Activated T-cell treated with anti-CD3 and anti-CD28 coated beads for 24 hours (primary cell): Measurements from ENCODE around the gene SENP1.
"Not testable (repeated sequence)": the region's sequence is repeated elsewhere in the genome, so short reads cannot be mapped to it uniquely, and the experiment has no call there.

Experiments used
- DNase-seq: peaks from one replicate; pipeline ENCODE4 v3.0.0-alpha.2; 2020; ENCODE audit warnings: low read depth

SENP1 gene

GRCh38 chr12:48111312-48111693 is 5.4 kb upstream of the SENP1 start:
- not testable (repeated sequence) for DNase-seq

DNA sequence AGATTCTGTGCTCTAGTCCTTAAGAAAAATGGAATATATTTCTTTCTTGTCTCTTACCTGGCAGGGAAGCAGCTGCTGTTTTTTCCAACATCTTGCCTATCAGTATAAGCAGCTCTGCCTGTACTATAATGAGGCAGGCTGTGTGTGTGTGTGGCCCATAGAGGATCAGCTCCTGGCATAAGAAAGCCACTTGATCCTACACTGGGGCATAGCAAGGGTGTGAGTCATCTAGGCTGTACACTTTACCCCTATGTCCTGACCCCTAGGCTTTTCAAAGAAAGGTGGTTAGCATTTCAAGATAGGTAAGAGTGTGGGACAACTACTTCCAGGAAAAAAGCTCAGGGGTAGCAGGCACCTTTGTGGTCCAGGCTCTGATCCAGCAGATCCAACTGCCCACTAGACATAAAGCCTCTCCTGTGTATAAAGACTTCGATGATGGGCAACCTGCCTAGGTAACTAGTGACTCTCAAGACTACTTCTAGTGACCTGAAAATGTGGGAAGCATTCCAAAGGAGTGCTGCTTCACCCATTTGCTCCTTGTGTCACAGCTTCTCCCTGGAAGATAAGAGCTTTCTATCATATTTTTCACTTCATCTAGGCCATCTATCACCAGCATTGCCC is 4.9 kb upstream of the SENP1 start:
- DNase-seq, result no peak

- no peak for DNase-seq
Measured at GRCh38 chr12:48109424-48109823, 3.5 kb upstream of the SENP1 start.

- DNase-seq, result peak; percentile 0
Measured at GRCh38 chr12:48106681-48107613, 1.1 kb upstream of the SENP1 start.

DNA sequence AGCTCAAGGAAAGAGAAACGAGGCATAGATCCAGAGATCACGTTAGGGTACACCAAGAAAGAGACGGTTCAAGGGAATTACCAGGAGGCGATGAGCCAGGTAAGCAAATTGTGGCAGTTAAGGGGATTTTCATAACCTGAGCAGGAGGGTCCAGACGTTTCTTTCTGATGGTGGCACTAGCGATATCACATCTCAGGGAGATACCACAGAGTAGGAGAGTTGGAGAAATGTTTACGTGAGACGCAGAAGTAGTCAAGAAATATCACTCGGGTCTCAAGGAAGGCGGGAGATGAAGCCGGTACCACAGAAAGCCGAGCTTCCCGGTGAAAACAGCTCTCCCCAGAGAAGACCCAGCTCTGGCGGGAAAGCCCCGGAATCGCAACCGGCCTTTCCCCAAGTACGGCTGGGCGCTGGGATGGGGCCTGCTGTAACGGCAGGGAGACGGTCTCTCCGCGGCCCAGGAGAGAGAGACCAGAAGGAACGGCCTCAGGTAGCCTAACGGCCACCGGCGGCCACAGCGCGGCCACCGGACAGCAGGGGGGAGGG is 485 bp downstream of the SENP1 start:
- peak; percentile 19 for DNase-seq

- no peak for DNase-seq
Measured at GRCh38 chr12:48104531-48104930, 1.3 kb downstream of the SENP1 start.

DNA sequence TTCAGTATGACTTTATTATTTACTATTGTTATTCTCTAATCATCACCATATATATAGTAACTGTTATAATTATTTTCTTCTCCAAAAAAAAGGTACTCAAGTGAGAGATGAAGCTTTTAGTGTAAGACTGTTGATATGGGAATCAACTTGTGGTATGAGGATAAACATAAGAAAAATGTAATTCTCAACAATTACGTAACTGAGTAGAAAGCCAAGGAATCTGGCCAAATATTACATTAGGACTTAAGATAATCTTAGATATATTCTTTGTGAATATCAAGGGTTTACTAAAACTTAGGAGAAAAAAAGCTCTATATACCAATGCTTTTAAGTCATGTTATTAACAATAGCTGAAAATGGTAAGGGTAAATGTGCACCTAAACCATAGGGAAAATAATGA is 13.3 kb downstream of the SENP1 start:
- DNase-seq, result no peak

- DNase-seq, result no peak
Measured at GRCh38 chr12:48086327-48086726, 19.6 kb downstream of the SENP1 start.

- no peak for DNase-seq
Measured at GRCh38 chr12:48084841-48085460, 20.9 kb downstream of the SENP1 start.

GRCh38 chr12:48084066-48084465 is 21.8 kb downstream of the SENP1 start:
- DNase-seq, result no peak

DNA sequence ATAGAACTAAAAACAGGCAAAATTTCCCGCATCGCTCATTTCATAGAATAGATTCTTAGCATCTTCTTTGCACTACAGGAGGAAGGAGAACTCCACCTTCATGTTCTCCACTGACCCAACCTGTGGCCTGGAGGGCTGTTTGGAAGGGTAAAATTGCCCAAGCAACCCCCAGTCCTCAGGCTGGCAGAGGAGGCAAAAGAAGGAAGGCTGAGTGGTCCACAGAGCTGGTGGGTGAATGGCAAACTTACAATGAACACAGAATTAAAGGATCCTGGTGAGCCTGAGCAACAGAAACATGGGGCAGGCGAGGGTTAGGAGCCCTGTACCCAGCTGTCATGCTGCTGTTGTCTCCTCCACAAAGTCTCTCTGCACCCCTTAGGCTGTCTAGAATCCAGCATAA is 25.1 kb downstream of the SENP1 start:
- no peak for DNase-seq

- DNase-seq, result no peak
Measured at GRCh38 chr12:48080285-48080684, 25.6 kb downstream of the SENP1 start.

DNA sequence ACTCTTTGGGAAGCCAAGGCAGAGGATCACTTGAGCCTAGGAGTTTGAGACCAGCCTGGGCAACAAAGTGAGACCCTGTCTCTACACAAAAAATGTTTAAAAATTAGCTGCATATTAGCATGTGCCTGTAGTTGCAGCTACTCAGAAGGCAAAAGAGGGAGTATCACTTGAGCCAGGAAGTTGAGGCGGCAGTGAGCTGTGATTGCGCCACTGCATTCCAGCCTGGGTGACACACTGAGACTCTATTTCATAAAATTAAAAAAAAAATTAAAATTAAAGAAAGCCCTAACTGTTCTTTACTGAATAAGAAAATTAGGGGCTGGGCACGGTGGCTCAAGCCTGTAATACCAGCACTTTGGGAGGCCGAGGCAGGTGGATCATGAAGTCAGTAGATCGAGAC is 27.0 kb downstream of the SENP1 start:
- no peak for DNase-seq

GRCh38 chr12:48077111-48077510 is 28.8 kb downstream of the SENP1 start:
- DNase-seq, result no peak

GRCh38 chr12:48075832-48076231 is 30.0 kb downstream of the SENP1 start:
- no peak for DNase-seq

DNA sequence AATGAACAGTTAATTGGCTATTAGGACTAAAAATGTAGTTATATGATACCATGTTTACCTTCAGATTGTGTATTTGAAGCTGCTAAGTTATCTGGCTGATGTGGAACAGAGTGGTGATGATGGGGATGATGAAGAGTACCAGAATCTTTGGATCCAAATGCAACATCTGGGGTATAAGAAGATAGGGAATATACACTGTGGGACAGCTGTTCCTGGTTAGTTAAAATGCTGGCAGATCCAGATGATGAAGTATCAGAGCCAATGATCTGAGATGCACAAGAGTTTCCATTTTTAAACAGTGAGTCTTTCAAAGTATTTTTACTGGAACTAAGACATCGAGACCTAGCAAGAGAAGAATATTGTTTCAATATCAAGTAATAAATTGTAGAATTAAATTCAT is 31.6 kb downstream of the SENP1 start:
- DNase-seq, result no peak

GRCh38 chr12:48072266-48072665 is 33.6 kb downstream of the SENP1 start:
- DNase-seq, result no peak

GRCh38 chr12:48071808-48072207 is 34.1 kb downstream of the SENP1 start:
- no peak for DNase-seq

- DNase-seq, result no peak
Measured at GRCh38 chr12:48070731-48071130, 35.1 kb downstream of the SENP1 start.

GRCh38 chr12:48070033-48070432 is 35.8 kb downstream of the SENP1 start:
- no peak for DNase-seq

GRCh38 chr12:48069241-48069640 is 36.6 kb downstream of the SENP1 start:
- no peak for DNase-seq

DNA sequence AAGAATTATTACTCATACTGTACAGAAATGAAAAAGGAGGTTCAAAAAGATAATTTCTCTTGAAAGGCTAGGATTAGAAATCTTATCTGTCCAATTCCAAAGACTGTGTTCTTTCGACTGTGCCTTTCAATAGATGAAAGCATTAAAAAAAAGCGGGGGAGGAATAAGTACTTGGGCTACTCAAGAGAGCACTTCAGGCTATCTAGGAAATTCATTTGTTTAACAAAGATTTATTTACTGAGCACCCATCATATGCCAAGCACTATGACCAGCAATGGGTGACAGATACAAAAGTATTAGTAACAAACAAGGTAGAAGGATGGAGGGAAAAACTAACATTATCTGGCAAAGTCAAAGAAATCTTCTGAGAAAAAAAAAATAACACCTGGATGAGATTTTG is 37.4 kb downstream of the SENP1 start:
- DNase-seq, result no peak
